Uterus (tissue), 2 donors: Measurements from ENCODE around the gene SHISAL1.

Experiments used
- POLR2A ChIP-seq, 2 donors: fragments of 450-650 bp; IDR thresholded peaks; one replicate each; pipeline ENCODE4 v1.6.1; 2016; ENCODE audit warnings: antibody characterized with exemption in 2 of 2, mild to moderate bottlenecking in 1 of 2, moderate library complexity in 1 of 2
- TF ChIP-seq, protein P1 (sequence below), 4 experiments: fragments of 200-600 bp in 2 of 4; fragments of 450-650 bp in 2 of 4; sonication (generic) in 2 of 4; IDR thresholded peaks; one replicate each; pipeline ENCODE4 v1.5.1; 2016 to 2019; ENCODE audit warnings: antibody characterized with exemption in 4 of 4, mild to moderate bottlenecking in 2 of 4, moderate library complexity in 1 of 4

GRCh38 chr22:44213489-44214043 lies 99.2 kb downstream of the SHISAL1 start:
- TF ChIP-seq, protein P1, sequence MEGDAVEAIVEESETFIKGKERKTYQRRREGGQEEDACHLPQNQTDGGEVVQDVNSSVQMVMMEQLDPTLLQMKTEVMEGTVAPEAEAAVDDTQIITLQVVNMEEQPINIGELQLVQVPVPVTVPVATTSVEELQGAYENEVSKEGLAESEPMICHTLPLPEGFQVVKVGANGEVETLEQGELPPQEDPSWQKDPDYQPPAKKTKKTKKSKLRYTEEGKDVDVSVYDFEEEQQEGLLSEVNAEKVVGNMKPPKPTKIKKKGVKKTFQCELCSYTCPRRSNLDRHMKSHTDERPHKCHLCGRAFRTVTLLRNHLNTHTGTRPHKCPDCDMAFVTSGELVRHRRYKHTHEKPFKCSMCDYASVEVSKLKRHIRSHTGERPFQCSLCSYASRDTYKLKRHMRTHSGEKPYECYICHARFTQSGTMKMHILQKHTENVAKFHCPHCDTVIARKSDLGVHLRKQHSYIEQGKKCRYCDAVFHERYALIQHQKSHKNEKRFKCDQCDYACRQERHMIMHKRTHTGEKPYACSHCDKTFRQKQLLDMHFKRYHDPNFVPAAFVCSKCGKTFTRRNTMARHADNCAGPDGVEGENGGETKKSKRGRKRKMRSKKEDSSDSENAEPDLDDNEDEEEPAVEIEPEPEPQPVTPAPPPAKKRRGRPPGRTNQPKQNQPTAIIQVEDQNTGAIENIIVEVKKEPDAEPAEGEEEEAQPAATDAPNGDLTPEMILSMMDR (IDR thresholded peaks at IDR 0.05), result no peak
- no peak for TF ChIP-seq POLR2A (IDR thresholded peaks at IDR 0.05)
